Measurements from ENCODE around the gene DIP2C. TPM values are rescaled to one million over a fixed set of nuclear protein-coding genes. Genes with fewer than 3 reads are reported as not detected.

DIP2C gene
- polyA plus RNA-seq, 3 donors: 0.11 TPM; not detected in 2

- H3K4me1 ChIP-seq (ENCODE audit: control insufficient read depth in 1 of 2, insufficient read depth in 2 of 2, low read length in 2 of 2): no peaks in the 10 kb centered on the region
- H3K4me1 Mint-ChIP-seq: peaks cover 3% of the 10 kb centered on the region
- H3K4me3 ChIP-seq (replicated peaks in 1 of 3; ENCODE audit: low read depth in 2 of 3, low read length in 3 of 3): no peak overlapping the region
- peaks cover 0 to 5% of the 10 kb centered on the region in 2 donors for H3K27me3 ChIP-seq (ENCODE audit: control insufficient read depth in 2 of 2, insufficient read depth in 2 of 2, low read length in 2 of 2)
- no peaks in the 10 kb centered on the region for H3K9me3 ChIP-seq (replicated peaks in 1 of 2; ENCODE audit: control insufficient read depth in 1 of 2, insufficient read depth in 1 of 2, low read length in 2 of 2)
- no peaks in the 10 kb centered on the region for H3K36me3 Mint-ChIP-seq
- H3K27ac Mint-ChIP-seq: peak overlapping the region in 1 of 7 donors; percentile 57
- no peak overlapping the region for H3K9ac ChIP-seq (ENCODE audit: insufficient read depth, low read length, poor library complexity, severe bottlenecking)
- intact Hi-C loops (cut with micrococcal nuclease): no loop called here
- H4K20me1 ChIP-seq (ENCODE audit: insufficient read depth, low read length): no peaks in the 10 kb centered on the region
- no peak for TF ChIP-seq CTCF (IDR thresholded peaks at IDR 0.05)
- no peaks in the 10 kb centered on the region for H3K79me2 ChIP-seq (ENCODE audit: insufficient read depth, low read length)
- H3K27me3 Mint-ChIP-seq (ENCODE audit: low read depth in 3 of 3): peaks cover 8 to 13% (median 10%) of the 10 kb centered on the region in 3 donors
- H3K9me3 Mint-ChIP-seq: peaks cover 0 to 3% (median 0%) of the 10 kb centered on the region in 7 donors
- no peak for DNase-seq
- 94% methylated on average over 17 of the region's 17 CpGs for WGBS (ENCODE audit: insufficient coverage)
- H2AFZ ChIP-seq (ENCODE audit: insufficient read depth, low read depth, low read length, poor library complexity, severe bottlenecking): no peak overlapping the region
- H3K36me3 ChIP-seq (replicated peaks in 1 of 2; ENCODE audit: control insufficient read depth in 1 of 2, insufficient read depth in 2 of 2, low read length in 2 of 2): no peaks in the 10 kb centered on the region
- H3K27ac ChIP-seq (ENCODE audit: low read depth in 1 of 2, low read length in 2 of 2): no peak overlapping the region
- H3K4me2 ChIP-seq (replicated peaks; ENCODE audit: extremely low read depth, low read length, poor library complexity, severe bottlenecking): no peak overlapping the region
- H3K4me3 Mint-ChIP-seq: no peak overlapping the region
Measured at GRCh38 chr10:510415-510881, 179.0 kb downstream of the DIP2C start.

GRCh38 chr10:509361-510102 lies 179.9 kb downstream of the DIP2C start:
- no peak overlapping the region for H3K9ac ChIP-seq (ENCODE audit: insufficient read depth, low read length, poor library complexity, severe bottlenecking)
- H4K20me1 ChIP-seq (ENCODE audit: insufficient read depth, low read length): no peaks in the 10 kb centered on the region
- no peaks in the 10 kb centered on the region for H3K36me3 ChIP-seq (replicated peaks in 1 of 2; ENCODE audit: control insufficient read depth in 1 of 2, insufficient read depth in 2 of 2, low read length in 2 of 2)
- no peaks in the 10 kb centered on the region for H3K36me3 Mint-ChIP-seq
- peaks cover 3% of the 10 kb centered on the region for H3K4me1 Mint-ChIP-seq
- H2AFZ ChIP-seq (ENCODE audit: insufficient read depth, low read depth, low read length, poor library complexity, severe bottlenecking): no peak overlapping the region
- H3K4me1 ChIP-seq (ENCODE audit: control insufficient read depth in 1 of 2, insufficient read depth in 2 of 2, low read length in 2 of 2): no peaks in the 10 kb centered on the region
- peaks cover 10 to 15% (median 11%) of the 10 kb centered on the region in 3 donors for H3K27me3 Mint-ChIP-seq (ENCODE audit: low read depth in 3 of 3)
- no peaks in the 10 kb centered on the region for H3K79me2 ChIP-seq (ENCODE audit: insufficient read depth, low read length)
- no peak overlapping the region for H3K27ac ChIP-seq (ENCODE audit: low read depth in 1 of 2, low read length in 2 of 2)
- no peak overlapping the region for H3K4me3 Mint-ChIP-seq
- no peak for DNase-seq
- no peak overlapping the region for H3K4me2 ChIP-seq (replicated peaks; ENCODE audit: extremely low read depth, low read length, poor library complexity, severe bottlenecking)
- TF ChIP-seq CTCF (IDR thresholded peaks at IDR 0.05): no peak
- WGBS (ENCODE audit: insufficient coverage): 94% methylated on average over 28 of the region's 30 CpGs
- H3K27me3 ChIP-seq (ENCODE audit: control insufficient read depth in 2 of 2, insufficient read depth in 2 of 2, low read length in 2 of 2): peaks cover 0 to 5% of the 10 kb centered on the region in 2 donors
- H3K9me3 Mint-ChIP-seq: peaks cover 0 to 1% (median 0%) of the 10 kb centered on the region in 7 donors
- no peak overlapping the region for H3K27ac Mint-ChIP-seq
- intact Hi-C loops (cut with micrococcal nuclease): no loop called here
- H3K4me3 ChIP-seq (replicated peaks in 1 of 3; ENCODE audit: low read depth in 2 of 3, low read length in 3 of 3): no peak overlapping the region
- no peaks in the 10 kb centered on the region for H3K9me3 ChIP-seq (replicated peaks in 1 of 2; ENCODE audit: control insufficient read depth in 1 of 2, insufficient read depth in 1 of 2, low read length in 2 of 2)

Data from CD14-positive monocyte (primary cell).